Fibroblast of lung (primary cell): ENCODE data around the gene TRERF1. TPM values are rescaled to one million over a fixed set of nuclear protein-coding genes. Genes with fewer than 3 reads are reported as not detected.

Experiments used
- DNase-seq, 2 donors: peaks; one replicate each; pipeline versions ENCODE4 v3.0.0 to v3.0.0-alpha.2; 2010; ENCODE audit warnings: low read depth in 2 of 2
- H2AFZ ChIP-seq: 2 replicates; pipeline ENCODE4 v1.5.1; 2012; ENCODE audit warnings: low read length, control low read depth, inconsistent platforms
- H3K27ac ChIP-seq: 2 replicates; pipeline ENCODE4 v1.5.1; 2011; ENCODE audit warnings: low read length, control low read depth; ENCODE audit not compliant: insufficient read depth
- H3K27me3 ChIP-seq: 2 replicates; pipeline ENCODE4 v1.5.1; 2011; ENCODE audit warnings: mild to moderate bottlenecking, low read length; ENCODE audit not compliant: control insufficient read depth, insufficient read depth
- H3K36me3 ChIP-seq: 2 replicates; pipeline ENCODE4 v1.5.1; 2011; ENCODE audit warnings: low read length; ENCODE audit not compliant: control insufficient read depth, insufficient read depth
- H3K4me1 ChIP-seq: 2 replicates; pipeline ENCODE4 v1.5.1; 2011; ENCODE audit warnings: low read length; ENCODE audit not compliant: control insufficient read depth, insufficient read depth; ENCODE audit errors: extremely low read depth
- H3K4me2 ChIP-seq: 2 replicates; pipeline ENCODE4 v1.5.1; 2011; ENCODE audit warnings: low read length, control low read depth; ENCODE audit not compliant: insufficient read depth; ENCODE audit errors: extremely low read depth
- H3K4me3 ChIP-seq, 4 experiments: fragments of 200-600 bp in 1 of 4; sonication (generic) in 1 of 4; replicated peaks in 1 of 4; 2 replicates each; pipeline ENCODE4 v1.5.1; 2011 to 2016; ENCODE audit warnings: low read length in 4 of 4, low read depth in 3 of 4, mild to moderate bottlenecking in 3 of 4, control low read depth in 2 of 4, inconsistent platforms in 1 of 4, mixed read lengths in 1 of 4; ENCODE audit not compliant: insufficient read depth in 1 of 4; ENCODE audit errors: control extremely low read depth in 1 of 4
- H3K79me2 ChIP-seq: 2 replicates; pipeline ENCODE4 v1.5.1; 2012; ENCODE audit warnings: mild to moderate bottlenecking, low read length, inconsistent platforms; ENCODE audit not compliant: control insufficient read depth, insufficient read depth
- H3K9ac ChIP-seq: 2 replicates; pipeline ENCODE4 v1.5.1; 2011; ENCODE audit warnings: mild to moderate bottlenecking, low read length, control low read depth; ENCODE audit not compliant: insufficient read depth
- H3K9me3 ChIP-seq: 2 replicates; pipeline ENCODE4 v1.5.1; 2012; ENCODE audit warnings: low read depth, low read length; ENCODE audit not compliant: control insufficient read depth, insufficient read depth
- H4K20me1 ChIP-seq: 2 replicates; pipeline ENCODE4 v1.5.1; 2011; ENCODE audit warnings: low read length; ENCODE audit not compliant: control insufficient read depth, insufficient read depth; ENCODE audit errors: extremely low read depth
- EZH2 ChIP-seq: IDR thresholded peaks from 2 replicates; pipeline ENCODE4 v1.5.1; 2012; ENCODE audit warnings: low read length, control low read depth, mild to moderate bottlenecking; ENCODE audit errors: missing control alignments
- polyA plus RNA-seq, 2 donors: library from polyadenylated mRNA; depleted of rRNA in 1 of 2; stranded (reverse) in 1 of 2; unstranded in 1 of 2; fragments of >200 nt; gene quantifications; 2 replicates each; pipeline ENCODE4 v1.2.1, GENCODE V29; 2011 to 2012; ENCODE audit warnings: missing spikeins in 1 of 2
- total RNA-seq: library from RNA; depleted of rRNA; stranded (reverse); fragments of >200 nt; gene quantifications from 2 replicates; pipeline ENCODE4 v1.2.1, GENCODE V29; 2014
- TF ChIP-seq, protein P1 (sequence below), 2 donors: IDR thresholded peaks in 1 of 2; conservative IDR thresholded peaks in 1 of 2; 1 replicate in 1 of 2; 2 replicates in 1 of 2; pipeline ENCODE4 v1.5.1; 2011 to 2012; ENCODE audit warnings: low read length in 2 of 2, control low read depth in 1 of 2, inconsistent platforms in 1 of 2, low read depth in 1 of 2, mild to moderate bottlenecking in 1 of 2

The TRERF1 gene
- total and polyA plus RNA-seq, 2 donors (not counting 1 experiment from before 2014, with no cell fraction given): 6.3 to 8.3 TPM

DNA sequence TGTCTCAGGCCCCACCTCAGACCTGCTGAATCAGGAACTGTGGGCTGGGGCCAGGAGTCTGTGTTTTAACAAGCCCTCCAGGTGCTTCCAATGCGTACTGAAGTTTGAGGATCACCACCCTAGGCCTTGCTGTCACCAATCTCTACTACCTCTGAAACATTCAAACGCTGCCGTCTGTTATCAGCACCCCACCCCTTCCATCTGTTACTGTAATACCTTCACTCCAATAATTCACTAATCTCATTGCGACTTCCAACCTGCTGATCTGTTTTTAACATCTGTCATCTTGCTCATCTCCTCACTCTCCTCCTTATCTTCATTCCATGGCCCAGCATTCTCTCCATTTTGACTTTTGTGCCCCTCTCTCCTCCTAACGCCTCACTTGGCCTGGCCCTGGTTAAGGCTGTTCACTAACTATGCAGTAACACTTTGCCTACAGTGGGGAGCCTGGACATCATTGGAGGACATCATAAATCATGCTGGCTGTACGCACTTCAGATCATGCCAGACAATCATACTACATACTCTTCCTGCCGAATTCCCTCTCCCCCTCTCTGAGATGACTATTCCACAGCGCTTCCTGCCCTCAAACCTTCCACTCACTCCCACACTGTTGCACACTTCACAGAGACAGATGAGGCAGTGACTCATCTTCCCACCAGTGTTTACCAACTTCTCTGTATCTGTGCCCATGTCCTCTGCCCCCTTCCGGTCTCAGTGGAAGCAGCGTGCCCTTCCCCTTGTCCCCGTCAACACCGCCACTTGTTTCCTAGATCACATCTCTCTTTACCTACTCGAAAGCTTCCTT is 254.0 kb downstream of the TRERF1 start:
- H4K20me1 ChIP-seq: no peaks in the 10 kb centered on the region
- H2AFZ ChIP-seq: no peak overlapping the region
- H3K27me3 ChIP-seq: no peaks in the 10 kb centered on the region
- H3K4me3 ChIP-seq: no peak overlapping the region
- DNase-seq: peak; percentile 82 to 87
- H3K9ac ChIP-seq: no peak overlapping the region
- no peak overlapping the region for H3K4me2 ChIP-seq
- no peaks in the 10 kb centered on the region for H3K36me3 ChIP-seq
- TF ChIP-seq EZH2: no peak
- TF ChIP-seq, protein P1, sequence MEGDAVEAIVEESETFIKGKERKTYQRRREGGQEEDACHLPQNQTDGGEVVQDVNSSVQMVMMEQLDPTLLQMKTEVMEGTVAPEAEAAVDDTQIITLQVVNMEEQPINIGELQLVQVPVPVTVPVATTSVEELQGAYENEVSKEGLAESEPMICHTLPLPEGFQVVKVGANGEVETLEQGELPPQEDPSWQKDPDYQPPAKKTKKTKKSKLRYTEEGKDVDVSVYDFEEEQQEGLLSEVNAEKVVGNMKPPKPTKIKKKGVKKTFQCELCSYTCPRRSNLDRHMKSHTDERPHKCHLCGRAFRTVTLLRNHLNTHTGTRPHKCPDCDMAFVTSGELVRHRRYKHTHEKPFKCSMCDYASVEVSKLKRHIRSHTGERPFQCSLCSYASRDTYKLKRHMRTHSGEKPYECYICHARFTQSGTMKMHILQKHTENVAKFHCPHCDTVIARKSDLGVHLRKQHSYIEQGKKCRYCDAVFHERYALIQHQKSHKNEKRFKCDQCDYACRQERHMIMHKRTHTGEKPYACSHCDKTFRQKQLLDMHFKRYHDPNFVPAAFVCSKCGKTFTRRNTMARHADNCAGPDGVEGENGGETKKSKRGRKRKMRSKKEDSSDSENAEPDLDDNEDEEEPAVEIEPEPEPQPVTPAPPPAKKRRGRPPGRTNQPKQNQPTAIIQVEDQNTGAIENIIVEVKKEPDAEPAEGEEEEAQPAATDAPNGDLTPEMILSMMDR (conservative IDR thresholded peaks at IDR 0.05 in 1 of 2, IDR thresholded peaks at IDR 0.05 in 1 of 2; ENCODE audit: low read depth in 1 of 2, low read length in 2 of 2): peak in 1 of 2 donors; percentile 13
- peaks cover 27% of the 10 kb centered on the region for H3K4me1 ChIP-seq
- H3K79me2 ChIP-seq: no peaks in the 10 kb centered on the region
- no peaks in the 10 kb centered on the region for H3K9me3 ChIP-seq
- H3K27ac ChIP-seq: peak overlapping the region; percentile 18

DNA sequence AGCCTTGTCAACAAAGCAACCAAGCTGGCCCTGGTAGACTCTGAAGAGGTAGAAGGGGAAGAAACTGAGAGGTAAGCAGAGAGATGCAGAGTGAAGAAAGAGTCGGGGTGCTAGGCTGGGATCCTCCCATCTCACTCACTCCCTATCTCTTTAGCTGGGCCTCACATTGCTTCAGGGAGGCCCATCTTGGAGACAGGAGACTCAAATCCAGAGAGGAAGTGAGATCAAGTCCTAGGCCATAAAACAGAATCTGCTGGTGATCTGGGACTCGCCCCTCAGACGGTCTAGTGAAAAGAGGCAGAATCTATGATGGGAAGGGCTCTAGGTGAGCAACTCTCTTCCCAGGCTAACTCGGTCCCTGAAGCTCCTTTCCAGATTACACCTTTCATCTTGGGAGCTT is 256.3 kb downstream of the TRERF1 start:
- no peak for DNase-seq
- Histone ChIP-seq H3K4me1 (peaks cover 19% of the 10 kb centered on the region), H3K36me3 (no peaks in the 10 kb centered on the region), H3K79me2 (no peaks in the 10 kb centered on the region), H2AFZ (no peak overlapping the region), H3K4me3 (no peak overlapping the region), H3K27me3 (no peaks in the 10 kb centered on the region), H3K9me3 (no peaks in the 10 kb centered on the region), H3K9ac (no peak overlapping the region), H4K20me1 (no peaks in the 10 kb centered on the region), H3K4me2 (no peak overlapping the region), H3K27ac (no peak overlapping the region)
- TF ChIP-seq, protein P1 (conservative IDR thresholded peaks at IDR 0.05 in 1 of 2, IDR thresholded peaks at IDR 0.05 in 1 of 2; ENCODE audit: low read depth in 1 of 2, low read length in 2 of 2): no peak
- TF ChIP-seq EZH2: no peak

GRCh38 chr6:42194056-42194455 is 257.7 kb downstream of the TRERF1 start:
- Histone ChIP-seq H3K27ac (no peak overlapping the region), H3K4me3 (no peak overlapping the region), H3K27me3 (no peaks in the 10 kb centered on the region), H3K9me3 (no peaks in the 10 kb centered on the region), H3K79me2 (no peaks in the 10 kb centered on the region), H3K36me3 (no peaks in the 10 kb centered on the region), H3K4me1 (peaks cover 9% of the 10 kb centered on the region), H3K9ac (no peak overlapping the region), H4K20me1 (no peaks in the 10 kb centered on the region), H2AFZ (no peak overlapping the region), H3K4me2 (no peak overlapping the region)
- no peak for TF ChIP-seq EZH2
- TF ChIP-seq, protein P1 (conservative IDR thresholded peaks at IDR 0.05 in 1 of 2, IDR thresholded peaks at IDR 0.05 in 1 of 2; ENCODE audit: low read depth in 1 of 2, low read length in 2 of 2): no peak
- no peak for DNase-seq
